ENCODE measurements around the gene ELP4.

GRCh38 chr11:31761636-31762035 lies 252.1 kb downstream of the ELP4 start:
- TF ChIP-seq CTCF (IDR thresholded peaks at IDR 0.05) (no peak), POLR2AphosphoS5 (IDR thresholded peaks at IDR 0.05) (no peak), POLR2A (IDR thresholded peaks at IDR 0.05) (no peak)

Measured in breast epithelium (tissue), 3 donors.